ELR (cell line): ENCODE measurements around the gene CTCFL.

Experiments
- DNase-seq: peaks from one replicate; pipeline ENCODE4 v3.0.0-alpha.2; 2015; ENCODE audit warnings: low read depth

CTCFL gene

GRCh38 chr20:57464642-57465211 lies 60.2 kb downstream of the CTCFL start:
- peak; percentile 50 for DNase-seq

GRCh38 chr20:57462781-57463180 lies 62.2 kb downstream of the CTCFL start:
- DNase-seq, result no peak

- DNase-seq, result no peak
These were observed 63.2 kb downstream of the CTCFL start for GRCh38 chr20:57461726-57462125.

- DNase-seq, result no peak
These were observed 64.0 kb downstream of the CTCFL start for GRCh38 chr20:57460781-57461465.

GRCh38 chr20:57459897-57460296 lies 65.0 kb downstream of the CTCFL start:
- no peak for DNase-seq

GRCh38 chr20:57459278-57459677 lies 65.7 kb downstream of the CTCFL start:
- no peak for DNase-seq

- no peak for DNase-seq
These were observed 66.4 kb downstream of the CTCFL start for GRCh38 chr20:57458400-57459160.

- no peak for DNase-seq
These were observed 67.5 kb downstream of the CTCFL start for GRCh38 chr20:57457243-57458095.

GRCh38 chr20:57456116-57456515 lies 68.8 kb downstream of the CTCFL start:
- DNase-seq, result no peak

- DNase-seq, result no peak
These were observed 69.6 kb downstream of the CTCFL start for GRCh38 chr20:57455386-57455785.

GRCh38 chr20:57451795-57452661 lies 72.9 kb downstream of the CTCFL start:
- no peak for DNase-seq

GRCh38 chr20:57451431-57451794 lies 73.5 kb downstream of the CTCFL start:
- DNase-seq, result no peak

GRCh38 chr20:57450931-57451330 lies 74.0 kb downstream of the CTCFL start:
- DNase-seq, result no peak

GRCh38 chr20:57450419-57450818 lies 74.5 kb downstream of the CTCFL start:
- no peak for DNase-seq

GRCh38 chr20:57449398-57450354 lies 75.3 kb downstream of the CTCFL start:
- no peak for DNase-seq

GRCh38 chr20:57448764-57449354 lies 76.1 kb downstream of the CTCFL start:
- no peak for DNase-seq
